ENCODE measurements around the gene PON2.
"Not testable (repeated sequence)": the region's sequence is repeated elsewhere in the genome, so short reads cannot be mapped to it uniquely, and the experiment has no call there.

The PON2 gene

DNA sequence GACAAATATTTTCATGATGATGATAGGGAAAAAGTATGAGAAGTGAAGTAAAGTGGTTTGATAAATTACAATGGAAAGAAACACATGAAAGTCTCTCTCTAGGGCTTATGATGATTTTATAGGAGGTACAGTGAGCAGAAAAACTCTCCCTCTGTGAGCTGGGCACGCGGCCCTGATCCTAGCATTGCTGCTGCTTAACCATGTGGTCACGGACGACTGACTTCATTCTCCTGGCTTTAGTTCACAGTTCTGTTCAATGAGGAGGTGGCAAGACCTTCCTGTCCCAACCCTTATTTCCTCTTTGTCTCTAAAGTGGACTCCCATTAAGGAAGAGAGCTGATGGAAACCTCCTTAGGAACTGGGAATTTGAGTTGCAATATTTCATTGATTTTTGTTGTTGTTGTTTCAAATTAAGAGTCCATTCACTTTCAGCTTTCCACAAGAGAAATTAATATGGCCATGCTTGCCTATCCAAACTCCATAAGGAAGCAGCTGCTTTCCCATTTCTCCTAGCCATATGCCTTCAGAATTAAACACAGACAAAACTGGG lies 30.4 kb downstream of the PON2 start:
- no peak for DNase-seq

GRCh38 chr7:95398155-95398940 lies 36.5 kb downstream of the PON2 start:
- DNase-seq = no peak

GRCh38 chr7:95397381-95397780 lies 37.4 kb downstream of the PON2 start:
- no peak for DNase-seq

DNA sequence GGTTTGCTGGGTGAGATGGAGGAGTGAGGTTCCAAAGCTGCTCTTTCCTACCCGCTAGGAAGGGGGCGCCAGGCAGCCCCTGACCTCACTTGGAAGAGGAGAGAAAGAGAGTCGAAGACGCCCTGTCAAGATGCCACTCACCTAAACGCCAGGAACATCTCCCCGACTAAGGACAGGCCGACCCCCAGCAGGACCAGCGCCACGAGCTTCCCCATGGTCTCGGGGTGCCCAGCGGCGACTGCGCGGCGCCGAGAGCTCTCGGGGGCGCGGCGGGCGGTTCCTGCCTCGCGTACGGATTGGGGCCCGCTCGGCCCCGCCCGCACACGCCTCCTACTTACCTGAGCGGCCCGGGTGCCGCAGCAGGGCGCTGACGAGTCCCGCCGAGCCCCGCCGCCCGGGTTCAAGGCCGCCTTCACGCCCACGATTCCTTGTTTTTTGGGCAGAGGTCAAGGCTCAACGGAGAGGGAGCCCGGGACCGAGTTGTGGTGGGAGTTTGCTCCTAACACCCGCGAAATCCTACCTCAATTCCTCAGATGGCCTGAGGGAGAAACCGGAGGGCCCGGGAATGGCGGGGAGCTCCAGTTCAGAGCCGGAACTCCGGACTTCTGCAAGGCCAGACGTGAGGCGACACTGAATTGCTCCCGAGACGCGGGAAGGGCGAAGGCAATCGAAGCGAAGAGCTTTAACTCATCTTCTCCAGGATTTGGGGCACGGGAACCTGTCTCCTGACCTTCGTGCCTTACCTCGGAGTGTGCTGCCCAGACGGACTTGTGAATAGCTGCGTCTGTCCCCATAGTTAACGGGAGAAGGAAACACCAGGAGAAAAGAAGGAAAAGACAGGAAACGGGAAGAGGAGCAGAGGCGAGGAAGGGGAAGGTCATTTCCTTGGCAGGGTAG lies 38.4 kb downstream of the PON2 start, which contains the start of gene PON3:
PON3 (minus strand) TSS at position 240 of the 897 bp plus-strand sequence; CDS start at position 215, 25 bp downstream.
- DNase-seq = peak; percentile 36

DNA sequence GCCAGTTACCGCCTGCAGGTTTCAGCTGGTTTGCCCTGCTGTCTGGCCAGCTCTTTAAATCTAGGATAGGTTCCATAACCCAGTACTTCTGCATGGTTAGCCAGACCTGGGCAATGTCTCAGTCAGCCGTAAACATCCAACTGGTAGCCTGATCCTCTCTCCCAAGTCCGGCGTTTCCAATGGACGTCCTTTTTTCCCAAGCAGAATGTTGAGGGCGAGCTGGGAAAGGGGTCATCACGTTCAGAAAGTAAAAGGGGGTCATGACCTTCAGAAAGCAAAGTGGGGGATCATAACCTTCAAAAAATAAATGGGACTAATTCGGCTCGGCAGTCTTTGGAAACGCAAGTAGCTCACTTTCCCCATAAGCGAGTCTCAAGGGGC lies 39.1 kb downstream of the PON2 start:
- no peak for DNase-seq

GRCh38 chr7:95394370-95394769 lies 40.5 kb downstream of the PON2 start:
- no peak for DNase-seq

DNA sequence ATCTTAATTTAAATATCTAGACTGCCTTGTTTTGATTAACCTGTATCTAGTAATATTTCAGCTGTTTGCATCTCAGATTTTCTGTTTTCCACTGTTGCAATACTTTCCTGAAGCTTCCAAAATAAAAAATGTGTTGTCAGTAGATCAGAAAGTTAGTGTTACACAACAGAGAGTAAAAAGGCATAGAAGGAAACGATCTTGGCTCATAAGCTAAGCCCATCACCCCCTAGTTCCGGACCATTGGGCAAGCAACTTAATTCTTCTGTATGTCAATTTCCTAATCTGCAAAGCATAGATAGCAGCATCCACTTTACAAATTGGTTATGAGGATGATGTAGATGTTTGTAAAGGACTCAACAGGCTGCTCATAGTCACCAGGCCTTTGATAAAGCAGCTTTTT lies 43.1 kb downstream of the PON2 start:
- no peak for DNase-seq

DNA sequence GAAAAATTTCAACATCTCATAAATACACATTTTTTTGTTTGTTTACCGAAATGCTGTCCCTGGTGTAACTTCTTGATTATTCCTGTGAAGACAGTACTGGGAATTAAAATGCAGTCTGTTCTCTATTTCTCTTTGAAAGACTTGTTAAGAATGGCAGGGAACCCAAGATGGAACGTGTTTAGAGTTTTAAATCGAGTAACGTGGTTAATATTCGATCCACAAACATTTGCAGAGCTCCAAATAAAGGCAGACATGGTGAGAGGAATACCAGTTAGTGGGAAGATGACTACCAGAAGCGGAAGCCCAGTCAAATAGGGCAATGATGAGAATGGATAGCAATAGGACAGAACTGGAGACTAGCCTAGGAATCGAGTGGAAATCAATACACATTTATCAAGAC lies 45.3 kb downstream of the PON2 start:
- DNase-seq = no peak

- DNase-seq = not testable (repeated sequence)
These were observed 55.4 kb downstream of the PON2 start for GRCh38 chr7:95379457-95379856.

DNA sequence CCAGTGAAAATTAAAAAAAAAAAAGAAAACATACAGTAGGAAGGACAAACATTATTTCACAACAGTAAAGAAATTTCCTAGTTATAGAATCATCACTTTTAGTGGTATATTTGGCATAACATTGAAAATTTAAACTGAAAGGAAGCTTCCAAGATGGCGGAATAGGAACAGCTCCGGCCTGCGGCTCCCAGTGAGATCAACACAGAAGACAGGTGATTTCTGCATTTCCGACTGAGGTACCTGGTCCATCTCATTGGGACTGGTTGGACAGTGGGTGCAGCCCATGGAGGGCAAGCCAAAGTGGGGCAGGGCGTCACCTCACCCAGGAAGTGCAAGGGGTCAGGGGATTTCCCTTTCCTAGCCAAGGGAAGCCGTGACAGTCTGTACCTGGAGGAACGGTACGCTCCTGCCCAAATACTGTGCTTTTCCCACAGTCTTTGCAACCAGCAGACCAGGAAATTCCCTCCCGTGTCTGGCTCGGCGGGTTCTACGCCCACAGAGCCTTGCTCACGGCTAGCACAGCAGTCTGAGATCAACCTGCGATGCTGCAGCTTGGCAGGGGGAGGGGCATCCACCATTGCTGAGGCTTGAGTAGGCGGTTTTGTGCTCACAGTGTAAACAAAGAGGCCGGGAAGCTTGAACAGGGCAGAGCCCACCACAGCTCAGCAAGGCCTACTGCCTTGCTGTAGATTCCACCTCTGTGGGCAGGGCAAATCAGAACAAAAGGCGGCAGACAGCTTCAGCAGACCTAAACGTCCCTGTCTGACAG lies 58.0 kb downstream of the PON2 start:
- no peak for DNase-seq

DNA sequence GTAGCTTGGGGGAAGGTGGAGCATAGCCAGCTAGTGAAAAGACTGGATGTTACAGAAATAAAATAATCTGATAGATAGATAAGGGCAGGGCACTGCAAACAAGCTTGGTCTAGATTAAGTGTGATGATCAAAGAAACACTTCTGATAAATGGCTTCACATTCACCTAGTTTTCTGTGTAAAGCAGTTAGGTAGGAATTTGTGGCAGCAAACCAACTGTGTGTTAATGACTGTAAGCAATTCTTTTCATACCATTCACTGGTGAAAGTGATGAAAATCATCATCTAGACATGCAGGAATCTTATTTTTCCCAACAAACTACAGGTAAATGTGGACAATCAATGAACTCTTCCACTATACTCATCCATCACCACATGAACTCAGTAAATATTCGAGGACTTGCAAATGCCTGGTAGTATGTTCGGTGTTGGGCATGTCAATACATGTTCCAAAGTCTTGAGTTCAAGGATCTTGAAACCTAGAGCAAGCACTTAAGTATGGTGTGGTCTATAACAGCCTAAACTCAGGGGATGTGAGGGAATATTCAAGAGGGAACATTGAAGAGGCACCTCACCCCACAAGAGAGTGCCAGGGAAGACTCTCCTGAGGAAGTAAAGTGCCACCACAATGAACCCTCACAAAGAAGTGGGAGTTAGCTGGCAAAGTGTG lies 59.1 kb downstream of the PON2 start:
- no peak for DNase-seq

DNA sequence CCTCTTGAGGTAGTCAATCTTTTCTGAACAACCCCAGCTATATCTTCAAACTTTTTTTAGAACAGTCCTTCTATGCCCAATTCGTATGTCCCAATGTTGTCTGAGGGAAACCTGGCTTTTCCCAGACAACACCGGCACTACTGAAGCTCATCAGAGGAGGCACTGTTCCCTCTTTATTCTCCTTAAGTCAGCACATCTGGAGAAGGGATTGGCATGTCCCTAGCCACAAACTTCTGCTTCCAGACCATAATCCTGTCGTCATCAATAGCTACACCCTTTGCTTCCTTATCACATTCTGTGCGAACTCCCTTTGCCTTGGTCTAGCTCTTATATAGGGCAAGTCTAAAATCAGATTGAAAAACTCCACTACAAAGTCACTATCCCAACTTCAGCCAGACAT lies 61.5 kb downstream of the PON2 start:
- DNase-seq = no peak

- DNase-seq = no peak
These were observed 66.6 kb downstream of the PON2 start for GRCh38 chr7:95368235-95368634.

DNA sequence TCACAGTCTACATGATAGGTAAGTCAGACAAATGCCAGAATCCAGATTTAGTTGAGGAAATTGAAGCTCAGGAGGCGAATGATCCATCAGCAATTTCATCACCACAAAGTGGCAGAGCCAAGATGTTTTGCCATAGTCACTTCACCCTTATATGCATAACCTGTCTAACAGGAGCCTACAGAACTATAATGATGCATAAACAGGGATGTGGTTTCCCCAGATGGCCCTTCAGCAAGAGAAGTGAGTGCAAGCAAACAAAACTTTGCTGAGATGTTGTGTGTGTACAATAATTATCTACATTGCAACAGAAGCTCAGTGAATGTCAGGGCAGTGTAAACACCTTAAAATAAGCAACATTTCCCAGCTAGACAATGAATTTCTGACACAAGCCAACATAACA lies 67.2 kb downstream of the PON2 start:
- no peak for DNase-seq

DNA sequence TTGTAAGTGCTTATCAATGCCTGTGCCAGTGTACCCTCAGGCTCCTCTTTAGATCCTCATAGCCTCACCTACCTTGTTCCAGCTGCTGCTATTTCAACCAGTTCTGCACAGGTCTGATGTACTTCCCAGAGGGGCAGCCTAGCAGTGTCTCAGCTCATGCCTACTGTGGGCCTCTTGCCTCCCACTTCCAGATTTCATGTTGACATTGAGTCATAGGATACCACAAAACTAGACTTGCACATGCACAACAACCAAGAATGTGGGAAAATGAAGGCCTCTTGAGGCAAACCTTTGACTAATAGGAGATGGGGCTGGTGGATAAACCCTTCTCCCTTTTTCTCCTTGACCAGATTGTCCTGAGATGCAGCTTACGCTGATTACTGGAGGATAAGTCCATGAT lies 69.7 kb downstream of the PON2 start:
- no peak for DNase-seq

DNA sequence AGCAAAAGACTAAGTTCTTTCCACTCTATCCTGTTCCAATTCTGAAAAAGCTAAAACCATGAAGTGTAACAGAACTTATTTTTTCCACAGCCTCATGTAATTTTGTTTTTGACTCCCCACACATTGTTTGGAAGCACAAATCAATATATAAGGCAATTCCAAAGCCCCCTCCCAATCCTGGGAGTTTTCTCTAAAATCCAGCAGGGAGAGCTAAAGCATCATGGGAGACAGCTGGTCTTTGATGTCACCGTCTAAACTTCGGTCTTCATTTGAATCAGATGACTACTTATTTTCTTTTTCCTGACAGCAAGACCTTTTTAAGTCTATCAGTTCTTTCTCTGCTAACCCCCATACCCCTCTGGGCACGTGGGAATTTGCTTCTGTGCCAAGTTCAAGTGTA lies 77.2 kb downstream of the PON2 start:
- DNase-seq = no peak

All from activated CD4-positive, alpha-beta T cell treated with anti-CD3 and anti-CD28 coated beads, Interleukin-10, Interleukin-2, amounts not matched to agents 100 ng/mL and 50 ng/mL, durations not matched to agents 16 hours and 8 hours (primary cell).